ENCODE data around the gene ENPP6. TPM values are rescaled to one million over a fixed set of nuclear protein-coding genes. Genes with fewer than 3 reads are reported as not detected.

Gene ENPP6
- total and polyA plus RNA-seq, 2 experiments from 2014 or later = 0.11 TPM; not detected in 1

GRCh38 chr4:184102927-184103326 is 114.7 kb downstream of the ENPP6 start:
- Mint-ChIP-seq H3K4me1 (peaks cover 19% of the 10 kb centered on the region), H3K27ac (no peak overlapping the region), H3K9me3 (no peaks in the 10 kb centered on the region; the same call in 1 of the 3 replicates), H3K4me3 (no peak overlapping the region), H3K36me3 (ENCODE audit: low read depth) (no peaks in the 10 kb centered on the region; the same call in 2 of the 3 replicates), H3K27me3 (ENCODE audit: insufficient read depth, low read depth, poor library complexity) (peaks cover 9% of the 10 kb centered on the region)
- Histone ChIP-seq H3K36me3 (ENCODE audit: insufficient read depth) (no peaks in the 10 kb centered on the region), H3K27me3 (ENCODE audit: insufficient read depth) (no peaks in the 10 kb centered on the region), H3K4me3 (no peak overlapping the region), H3K4me2 (no peak overlapping the region), H3K4me1 (ENCODE audit: insufficient read depth) (no peaks in the 10 kb centered on the region; the same call in 1 of the 2 replicates), H3F3A (replicated peaks; ENCODE audit: low read depth) (no peaks in the 10 kb centered on the region), H4K20me1 (replicated peaks; ENCODE audit: insufficient read depth) (no peaks in the 10 kb centered on the region), H3K9me2 (ENCODE audit: insufficient read depth) (no peaks in the 10 kb centered on the region), H3K79me2 (replicated peaks; ENCODE audit: insufficient read depth) (no peaks in the 10 kb centered on the region), H3K27ac (ENCODE audit: low read depth) (no peak overlapping the region), H2AFZ (no peak overlapping the region)
- ATAC-seq (no peak), DNase-seq (ENCODE audit: low spot score) (no peak)
- TF ChIP-seq STAT1 (IDR thresholded peaks at IDR 0.05; ENCODE audit: unreplicated experiment) (no peak), JUNB (IDR thresholded peaks at IDR 0.05; ENCODE audit: unreplicated experiment) (no peak), ETS1 (IDR thresholded peaks at IDR 0.05) (no peak), POLR2AphosphoS5 (IDR thresholded peaks at IDR 0.05; ENCODE audit: low read depth) (no peak), NANOG (IDR thresholded peaks at IDR 0.05; ENCODE audit: borderline replicate concordance) (no peak), ZNF462 (CRISPR knock-in tag; IDR thresholded peaks at IDR 0.05) (no peak), EZH2phosphoT487 (IDR thresholded peaks at IDR 0.05; ENCODE audit: unreplicated experiment) (no peak), CTCF (conservative IDR thresholded peaks at IDR 0.05; ENCODE audit: low read depth in 2 of 2) (no peak), ZNF114 (CRISPR knock-in tag; IDR thresholded peaks at IDR 0.05) (no peak), CREB1 (CRISPR knock-in tag; IDR thresholded peaks at IDR 0.05; ENCODE audit: low read depth) (no peak)
